Endodermal cell (in vitro differentiated cells): Measurements from ENCODE around the gene DLG2. TPM values are rescaled to one million over a fixed set of nuclear protein-coding genes. Genes with fewer than 3 reads are reported as not detected.

Experiments used
- DNase-seq: peaks from one replicate; pipeline ENCODE4 v3.0.0-alpha.2; 2017
- H3K27ac ChIP-seq: 2 replicates; pipeline ENCODE4 v1.5.1; 2013; ENCODE audit warnings: mild to moderate bottlenecking, low read depth, low read length, moderate library complexity
- H3K27me3 ChIP-seq: 2 replicates; pipeline ENCODE4 v1.6.1; 2013; ENCODE audit warnings: mild to moderate bottlenecking, low read length, moderate library complexity; ENCODE audit not compliant: insufficient read depth, control insufficient read depth, poor library complexity, severe bottlenecking
- H3K36me3 ChIP-seq: 2 replicates; pipeline ENCODE4 v1.7.0; 2013; ENCODE audit warnings: mild to moderate bottlenecking, low read length, moderate library complexity; ENCODE audit not compliant: control insufficient read depth, insufficient read depth
- H3K4me1 ChIP-seq: one replicate; pipeline ENCODE4 v1.7.0; 2013; ENCODE audit warnings: low read length; ENCODE audit not compliant: control insufficient read depth, insufficient read depth
- H3K4me3 ChIP-seq: 2 replicates; pipeline ENCODE4 v1.5.1; 2013; ENCODE audit warnings: mild to moderate bottlenecking, low read length, moderate library complexity
- H3K9ac ChIP-seq: 2 replicates; pipeline ENCODE4 v1.6.1; 2013; ENCODE audit warnings: mild to moderate bottlenecking, low read length, moderate library complexity; ENCODE audit not compliant: poor library complexity, severe bottlenecking; ENCODE audit errors: extremely low read depth
- H3K9me3 ChIP-seq: 2 replicates; pipeline ENCODE4 v1.6.1; 2013; ENCODE audit warnings: mild to moderate bottlenecking, low read length, moderate library complexity; ENCODE audit not compliant: control insufficient read depth
- H3K27ac Mint-ChIP-seq: 2 replicates; pipeline ENCODE4 v1.8.0; 2020; ENCODE audit warnings: mixed read lengths
- H3K27me3 Mint-ChIP-seq: 2 replicates; pipeline ENCODE4 v1.8.0; 2021; ENCODE audit warnings: mild to moderate bottlenecking, mixed read lengths; ENCODE audit not compliant: insufficient read depth
- H3K36me3 Mint-ChIP-seq: 2 replicates; pipeline ENCODE4 v1.8.0; 2020; ENCODE audit warnings: low read depth, mixed read lengths
- H3K4me1 Mint-ChIP-seq: 2 replicates; pipeline ENCODE4 v1.8.0; 2020; ENCODE audit warnings: mixed read lengths
- H3K4me3 Mint-ChIP-seq: 2 replicates; pipeline ENCODE4 v1.8.0; 2020; ENCODE audit warnings: mild to moderate bottlenecking, moderate library complexity, mixed read lengths
- H3K9me3 Mint-ChIP-seq: 2 replicates; pipeline ENCODE4 v1.8.0; 2020; ENCODE audit warnings: mild to moderate bottlenecking, mixed read lengths
- CTCF ChIP-seq: fragments of 200-600 bp; sonication (generic); conservative IDR thresholded peaks from 2 replicates; pipeline ENCODE4 v1.5.0; 2021; ENCODE audit warnings: antibody characterized with exemption, mild to moderate bottlenecking
- WGBS, 2 experiments: methylation state at CpG; one replicate each; pipeline versions ENCODE4 v1.1.5 to v1.1.7; 2013; ENCODE audit warnings: missing lambda C conversion rate in 2 of 2, mixed read lengths in 1 of 2; ENCODE audit not compliant: insufficient coverage in 1 of 2, insufficient read length in 1 of 2; 5-methylcytosine and 5-hydroxymethylcytosine counted together
- total RNA-seq, 2 donors: library from RNA; stranded (reverse); fragmentation: NEBNext Ultra II Directional in 1 of 2; extraction: Animal tissue kit (Norgen Biotek cat#: 25700) in 1 of 2; gene quantifications; 2 replicates in 1 of 2; 3 replicates in 1 of 2; pipeline ENCODE4 v1.2.1, GENCODE V29; 2021

Gene DLG2
- total RNA-seq, 2 donors from 2014 or later = 9.6 to 10.6 TPM

- DNase-seq = no peak
- Histone ChIP-seq H3K4me1 (no peaks in the 10 kb centered on the region), H3K9ac (no peak overlapping the region), H3K4me3 (no peak overlapping the region), H3K27me3 (no peaks in the 10 kb centered on the region), H3K36me3 (no peaks in the 10 kb centered on the region), H3K9me3 (no peaks in the 10 kb centered on the region), H3K27ac (no peak overlapping the region)
- no peaks in the 10 kb centered on the region for H3K9me3 Mint-ChIP-seq
- H3K4me3 Mint-ChIP-seq = no peak overlapping the region
- WGBS, 2 experiments = no CpG with 5 or more reads among the region's 1 CpG
- H3K27me3 Mint-ChIP-seq = no peaks in the 10 kb centered on the region
- no peak for TF ChIP-seq CTCF
- no peaks in the 10 kb centered on the region for H3K36me3 Mint-ChIP-seq
- no peak overlapping the region for H3K27ac Mint-ChIP-seq
- H3K4me1 Mint-ChIP-seq = peaks cover 8% of the 10 kb centered on the region
These were observed 696.3 kb downstream of the DLG2 start for GRCh38 chr11:84930863-84931262.

GRCh38 chr11:84929738-84930137 lies 697.4 kb downstream of the DLG2 start:
- Mint-ChIP-seq H3K27me3 (no peaks in the 10 kb centered on the region), H3K36me3 (no peaks in the 10 kb centered on the region), H3K27ac (no peak overlapping the region), H3K4me3 (no peak overlapping the region), H3K4me1 (peaks cover 8% of the 10 kb centered on the region), H3K9me3 (no peaks in the 10 kb centered on the region)
- Histone ChIP-seq H3K36me3 (no peaks in the 10 kb centered on the region), H3K27me3 (no peaks in the 10 kb centered on the region), H3K4me1 (no peaks in the 10 kb centered on the region), H3K4me3 (no peak overlapping the region), H3K9me3 (no peaks in the 10 kb centered on the region), H3K27ac (no peak overlapping the region), H3K9ac (no peak overlapping the region)
- no peak for TF ChIP-seq CTCF
- WGBS, 2 experiments = no CpG with 5 or more reads among the region's 2 CpGs
- DNase-seq = no peak

- H3K27me3 ChIP-seq = no peaks in the 10 kb centered on the region
- H3K27ac Mint-ChIP-seq = no peak overlapping the region
- no peak overlapping the region for H3K4me3 Mint-ChIP-seq
- 73 to 84% methylated on average over 3 to 4 of the region's 4 CpGs for WGBS, 2 experiments
- H3K9ac ChIP-seq = no peak overlapping the region
- H3K9me3 Mint-ChIP-seq = no peaks in the 10 kb centered on the region
- TF ChIP-seq CTCF = no peak
- no peak overlapping the region for H3K4me3 ChIP-seq
- no peaks in the 10 kb centered on the region for H3K36me3 ChIP-seq
- peaks cover 10% of the 10 kb centered on the region for H3K4me1 ChIP-seq
- no peak overlapping the region for H3K27ac ChIP-seq
- no peak for DNase-seq
- H3K9me3 ChIP-seq = no peaks in the 10 kb centered on the region
- H3K27me3 Mint-ChIP-seq = no peaks in the 10 kb centered on the region
- no peaks in the 10 kb centered on the region for H3K36me3 Mint-ChIP-seq
- peaks cover 18% of the 10 kb centered on the region for H3K4me1 Mint-ChIP-seq
These were observed 702.9 kb downstream of the DLG2 start for GRCh38 chr11:84924154-84924692.
